HepG2 (cell line): Measurements from ENCODE around the gene CEMP1. TPM values are rescaled to one million over a fixed set of nuclear protein-coding genes. Genes with fewer than 3 reads are reported as not detected.
A peak's percentile ranks its signal among the peaks of the same experiment; 100 is the strongest.

ENCODE experiments used
- ATF7 ChIP-seq, 2 experiments: fragments of 450-650 bp in 1 of 2; sonication (generic) in 1 of 2; formaldehyde crosslinking in 1 of 2; IDR thresholded peaks; 2 replicates each; pipeline versions ENCODE4 v1.4.0 to v1.6.1; 2016 to 2020; ENCODE audit warnings: antibody characterized with exemption in 1 of 2, mild to moderate bottlenecking in 1 of 2, missing genetic modification reagents in 1 of 2
- CENPX ChIP-seq: sonication (generic); formaldehyde crosslinking; IDR thresholded peaks from 2 replicates; pipeline ENCODE4 v1.9.0; 2021; ENCODE audit warnings: mild to moderate bottlenecking, missing genetic modification reagents, moderate library complexity
- GATAD2A ChIP-seq: IDR thresholded peaks from 2 replicates; pipeline ENCODE4 v1.6.1; 2016
- HNF1B ChIP-seq: sonication (generic); formaldehyde crosslinking; IDR thresholded peaks from 2 replicates; pipeline ENCODE4 v1.5.1; 2020; ENCODE audit warnings: mild to moderate bottlenecking, moderate library complexity, missing genetic modification reagents
- KMT2B ChIP-seq: IDR thresholded peaks from 2 replicates; pipeline ENCODE4 v1.6.1; 2016; ENCODE audit warnings: missing genetic modification reagents, missing compliant biosample characterization
- MED8 ChIP-seq: sonication (generic); formaldehyde crosslinking; IDR thresholded peaks from 2 replicates; pipeline ENCODE4 v1.8.1; 2023; ENCODE audit warnings: mild to moderate bottlenecking, missing genetic modification reagents; ENCODE audit not compliant: insufficient replicate concordance
- NFAT5 ChIP-seq: sonication (generic); formaldehyde crosslinking; IDR thresholded peaks from 2 replicates; pipeline ENCODE4 v1.4.0; 2020; ENCODE audit warnings: missing genetic modification reagents
- NKX3-1 ChIP-seq: sonication (generic); formaldehyde crosslinking; IDR thresholded peaks from 2 replicates; pipeline ENCODE4 v1.5.0; 2020; ENCODE audit warnings: missing genetic modification reagents
- PHF20 ChIP-seq: sonication (generic); formaldehyde crosslinking; IDR thresholded peaks from 2 replicates; pipeline ENCODE4 v1.5.0; 2020; ENCODE audit warnings: mild to moderate bottlenecking, missing genetic modification reagents
- SAP130 ChIP-seq: IDR thresholded peaks from 2 replicates; pipeline ENCODE4 v1.6.1; 2016; ENCODE audit warnings: low read depth
- TFDP1 ChIP-seq: IDR thresholded peaks from 2 replicates; pipeline ENCODE4 v1.6.1; 2016; ENCODE audit warnings: missing compliant biosample characterization, missing genetic modification reagents, borderline replicate concordance
- TGIF2 ChIP-seq: IDR thresholded peaks from 2 replicates; pipeline ENCODE4 v1.6.1; 2016; ENCODE audit warnings: control low read depth, missing compliant biosample characterization
- USF2 ChIP-seq, 2 experiments: sonication (generic) in 1 of 2; formaldehyde crosslinking in 1 of 2; IDR thresholded peaks; 2 replicates each; pipeline versions ENCODE4 v1.5.1 to v1.6.1; 2011 to 2020; ENCODE audit warnings: borderline replicate concordance in 1 of 2, low read depth in 1 of 2, low read length in 1 of 2, mild to moderate bottlenecking in 1 of 2, missing genetic modification reagents in 1 of 2, moderate library complexity in 1 of 2
- ZBTB14 ChIP-seq: sonication (generic); formaldehyde crosslinking; IDR thresholded peaks from 2 replicates; pipeline ENCODE4 v1.4.0; 2020; ENCODE audit warnings: missing genetic modification reagents
- ZFAT ChIP-seq: sonication (generic); formaldehyde crosslinking; conservative IDR thresholded peaks from 2 replicates; pipeline ENCODE4 v1.8.1; 2023; ENCODE audit warnings: missing genetic modification reagents, inconsistent platforms
- ZFX ChIP-seq: sonication (generic); formaldehyde crosslinking; IDR thresholded peaks from 2 replicates; pipeline ENCODE4 v1.4.0; 2020; ENCODE audit warnings: mild to moderate bottlenecking, low read depth, missing genetic modification reagents, moderate library complexity
- polyA plus RNA-seq, 8 experiments: library from polyadenylated mRNA; depleted of rRNA in 3 of 8; stranded (reverse) in 7 of 8; unstranded in 1 of 8; fragments of >200 nt; fragmentation: Illumina TruSeq in 4 of 8; extraction: Trizol in 4 of 8; gene quantifications; 2 replicates each; pipeline versions ENCODE4 v1.2.1 to v1.2.3, GENCODE V29; 2011 to 2016; ENCODE audit warnings: low read depth in 4 of 8, missing spikeins in 1 of 8, mixed read lengths in 1 of 8; ENCODE audit not compliant: insufficient read depth in 1 of 8
- total RNA-seq, 5 experiments: library from RNA; depleted of rRNA; stranded (reverse); fragments of >200 nt; fragmentation: Illumina TruSeq; extraction: Trizol; gene quantifications; 2 replicates each; pipeline ENCODE4 v1.2.3, GENCODE V29; 2016; ENCODE audit warnings: low read depth in 1 of 5

CEMP1 gene
- total and polyA plus RNA-seq, 2 of the 13 experiments (the other 11 are each of a cell fraction or from before 2014, with no cell fraction given): not detected

- peak; percentile 75 for TF ChIP-seq ZBTB14 (CRISPR knock-in tag)
- TF ChIP-seq MED8 (CRISPR knock-in tag): peak; percentile 1
- TF ChIP-seq NKX3-1 (CRISPR knock-in tag): 0 out of 2 replicates have a peak, but pooled peaks have one; percentile 23
- 0 out of 2 replicates have a peak, but pooled peaks have one; percentile 55 for TF ChIP-seq NFAT5 (CRISPR knock-in tag)
- peak; percentile 98 for TF ChIP-seq USF2 (IDR thresholded peaks at IDR 0.05; ENCODE audit: low read depth, low read length)
- peak; percentile 81; the same call in 1 of the 2 replicates for TF ChIP-seq USF2 (CRISPR knock-in tag; IDR thresholded peaks at IDR 0.05; ENCODE audit: borderline replicate concordance)
- peak; percentile 79 for TF ChIP-seq PHF20
- TF ChIP-seq HNF1B (CRISPR knock-in tag): no peak
- TF ChIP-seq TFDP1 (CRISPR knock-in tag): peak; percentile 77; the same call in 1 of the 2 replicates
- TF ChIP-seq SAP130 (CRISPR knock-in tag): peak; percentile 86
- TF ChIP-seq KMT2B (CRISPR knock-in tag): no peak; the same call in 1 of the 2 replicates
- TF ChIP-seq ATF7 (IDR thresholded peaks at IDR 0.05): no peak
- TF ChIP-seq ATF7 (CRISPR knock-in tag; IDR thresholded peaks at IDR 0.05): no peak
- 0 out of 2 replicates have a peak, but pooled peaks have one; percentile 49 for TF ChIP-seq ZFX (CRISPR knock-in tag)
- TF ChIP-seq TGIF2 (CRISPR knock-in tag): peak; percentile 69
- TF ChIP-seq ZFAT (CRISPR knock-in tag): no peak
- no peak for TF ChIP-seq GATAD2A (CRISPR knock-in tag)
- TF ChIP-seq CENPX (CRISPR knock-in tag): no peak
Observed at GRCh38 chr16:2520097-2520783, 11.0 kb downstream of the CEMP1 start, which contains the start of gene AMDHD2 (continued).
